ENCODE measurements around the gene RASSF7.

Gene RASSF7

GRCh38 chr11:563812-564578 is 3.2 kb downstream of the RASSF7 start:
- no peak for ATAC-seq
- TF ChIP-seq PPARA (CRISPR knock-in tag; IDR thresholded peaks at IDR 0.05; ENCODE audit: borderline replicate concordance): no peak

DNA sequence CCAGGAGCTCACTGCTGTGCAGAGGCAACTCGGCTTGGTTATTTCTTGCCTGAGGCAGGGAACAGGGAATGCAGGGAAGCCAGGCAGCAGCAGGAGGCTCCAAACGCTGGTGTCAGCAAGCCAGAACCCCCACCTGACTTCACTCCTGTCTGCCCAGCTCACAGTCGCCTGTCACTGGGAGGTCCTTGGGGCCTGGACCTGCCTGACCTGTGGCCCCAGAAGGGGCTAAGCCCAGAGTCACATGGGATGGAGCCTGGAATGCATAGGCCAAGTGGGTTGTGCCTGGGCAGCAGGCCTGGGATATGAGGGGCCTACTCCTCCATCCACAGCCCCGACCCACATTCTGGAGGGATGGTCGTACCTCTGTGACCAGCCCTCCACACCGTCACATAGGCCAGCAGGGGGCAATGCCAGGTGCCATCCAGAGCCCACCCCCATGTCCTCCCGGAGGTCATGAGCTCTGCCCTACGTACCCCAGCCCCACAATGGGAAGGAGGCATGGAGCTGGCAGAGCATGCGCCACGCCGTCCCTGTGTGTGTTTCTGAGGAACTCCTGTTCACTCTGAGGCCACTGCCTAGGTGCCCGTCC is 5.2 kb downstream of the RASSF7 start:
- TF ChIP-seq SNAI2 (CRISPR knock-in tag; IDR thresholded peaks at IDR 0.05) (no peak), CSDC2 (CRISPR knock-in tag; IDR thresholded peaks at IDR 0.05) (no peak), CSRNP3 (CRISPR knock-in tag; IDR thresholded peaks at IDR 0.05) (no peak), PPARA (CRISPR knock-in tag; IDR thresholded peaks at IDR 0.05; ENCODE audit: borderline replicate concordance) (no peak), ZNF565 (CRISPR knock-in tag; conservative IDR thresholded peaks at IDR 0.05; ENCODE audit: low read depth) (no peak), ISL1 (CRISPR knock-in tag; IDR thresholded peaks at IDR 0.05) (no peak), BACH2 (CRISPR knock-in tag; IDR thresholded peaks at IDR 0.05; ENCODE audit: borderline replicate concordance) (no peak), TCF4 (CRISPR knock-in tag; IDR thresholded peaks at IDR 0.05; ENCODE audit: borderline replicate concordance) (no peak), ZNF8 (CRISPR knock-in tag; IDR thresholded peaks at IDR 0.05) (no peak)
- no peak for ATAC-seq

DNA sequence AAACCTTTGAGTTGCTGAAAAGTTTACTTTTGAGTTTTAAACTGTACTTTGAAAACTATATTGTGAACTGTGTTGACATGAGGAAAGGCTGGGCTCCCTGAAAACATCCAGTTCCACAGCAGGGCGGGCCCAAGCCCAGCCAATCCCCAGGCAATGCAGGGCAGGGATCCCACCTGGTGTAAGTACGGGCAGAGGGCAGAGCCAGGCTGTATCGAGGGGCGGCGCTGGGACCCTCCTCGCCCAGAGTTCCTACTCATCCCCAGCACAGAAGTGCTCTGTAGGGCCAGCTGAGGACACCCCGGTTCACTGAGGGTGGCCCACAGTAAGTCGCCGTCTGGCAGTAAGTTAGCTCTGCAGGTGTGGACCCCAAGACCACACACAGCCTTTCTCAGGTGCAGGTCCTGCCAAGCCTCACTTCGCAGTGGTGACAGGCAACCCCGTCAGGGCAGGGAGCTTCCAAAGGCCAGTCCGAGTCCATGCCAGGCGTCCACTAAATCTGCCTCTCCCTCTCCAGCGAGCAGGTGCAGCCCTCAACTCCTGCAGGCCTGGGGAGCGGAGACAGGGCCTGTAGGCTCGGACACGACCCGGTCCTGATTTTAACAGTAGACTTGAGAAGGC is 6.3 kb downstream of the RASSF7 start:
- ATAC-seq: no peak
- TF ChIP-seq ZFP3 (CRISPR knock-in tag; IDR thresholded peaks at IDR 0.05) (no peak), ZFP30 (CRISPR knock-in tag; IDR thresholded peaks at IDR 0.05) (no peak)

GRCh38 chr11:567629-568292 is 7.0 kb downstream of the RASSF7 start:
- no peak for TF ChIP-seq ZNF70 (CRISPR knock-in tag; IDR thresholded peaks at IDR 0.05)
- no peak for ATAC-seq

GRCh38 chr11:568306-569157 is 7.8 kb downstream of the RASSF7 start:
- no peak for TF ChIP-seq ZNF565 (CRISPR knock-in tag; conservative IDR thresholded peaks at IDR 0.05; ENCODE audit: low read depth)
- TF ChIP-seq CSRNP3 (CRISPR knock-in tag; IDR thresholded peaks at IDR 0.05): no peak
- TF ChIP-seq RARB (CRISPR knock-in tag; IDR thresholded peaks at IDR 0.05): no peak
- TF ChIP-seq BACH2 (CRISPR knock-in tag; IDR thresholded peaks at IDR 0.05; ENCODE audit: borderline replicate concordance): no peak
- TF ChIP-seq TCF4 (CRISPR knock-in tag; IDR thresholded peaks at IDR 0.05; ENCODE audit: borderline replicate concordance): no peak
- no peak for TF ChIP-seq ARNTL (CRISPR knock-in tag; IDR thresholded peaks at IDR 0.05; ENCODE audit: borderline replicate concordance, low read depth)
- TF ChIP-seq ZFP30 (CRISPR knock-in tag; IDR thresholded peaks at IDR 0.05): no peak
- TF ChIP-seq, protein P1, sequence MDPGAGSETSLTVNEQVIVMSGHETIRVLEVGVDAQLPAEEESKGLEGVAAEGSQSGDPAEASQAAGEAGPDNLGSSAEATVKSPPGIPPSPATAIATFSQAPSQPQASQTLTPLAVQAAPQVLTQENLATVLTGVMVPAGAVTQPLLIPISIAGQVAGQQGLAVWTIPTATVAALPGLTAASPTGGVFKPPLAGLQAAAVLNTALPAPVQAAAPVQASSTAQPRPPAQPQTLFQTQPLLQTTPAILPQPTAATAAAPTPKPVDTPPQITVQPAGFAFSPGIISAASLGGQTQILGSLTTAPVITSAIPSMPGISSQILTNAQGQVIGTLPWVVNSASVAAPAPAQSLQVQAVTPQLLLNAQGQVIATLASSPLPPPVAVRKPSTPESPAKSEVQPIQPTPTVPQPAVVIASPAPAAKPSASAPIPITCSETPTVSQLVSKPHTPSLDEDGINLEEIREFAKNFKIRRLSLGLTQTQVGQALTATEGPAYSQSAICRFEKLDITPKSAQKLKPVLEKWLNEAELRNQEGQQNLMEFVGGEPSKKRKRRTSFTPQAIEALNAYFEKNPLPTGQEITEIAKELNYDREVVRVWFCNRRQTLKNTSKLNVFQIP (CRISPR knock-in tag; IDR thresholded peaks at IDR 0.05; ENCODE audit: borderline replicate concordance, low read depth): no peak
- TF ChIP-seq TSHZ2 (CRISPR knock-in tag; IDR thresholded peaks at IDR 0.05): no peak
- no peak for TF ChIP-seq TOX (CRISPR knock-in tag; IDR thresholded peaks at IDR 0.05; ENCODE audit: borderline replicate concordance)
- TF ChIP-seq, protein P2, sequence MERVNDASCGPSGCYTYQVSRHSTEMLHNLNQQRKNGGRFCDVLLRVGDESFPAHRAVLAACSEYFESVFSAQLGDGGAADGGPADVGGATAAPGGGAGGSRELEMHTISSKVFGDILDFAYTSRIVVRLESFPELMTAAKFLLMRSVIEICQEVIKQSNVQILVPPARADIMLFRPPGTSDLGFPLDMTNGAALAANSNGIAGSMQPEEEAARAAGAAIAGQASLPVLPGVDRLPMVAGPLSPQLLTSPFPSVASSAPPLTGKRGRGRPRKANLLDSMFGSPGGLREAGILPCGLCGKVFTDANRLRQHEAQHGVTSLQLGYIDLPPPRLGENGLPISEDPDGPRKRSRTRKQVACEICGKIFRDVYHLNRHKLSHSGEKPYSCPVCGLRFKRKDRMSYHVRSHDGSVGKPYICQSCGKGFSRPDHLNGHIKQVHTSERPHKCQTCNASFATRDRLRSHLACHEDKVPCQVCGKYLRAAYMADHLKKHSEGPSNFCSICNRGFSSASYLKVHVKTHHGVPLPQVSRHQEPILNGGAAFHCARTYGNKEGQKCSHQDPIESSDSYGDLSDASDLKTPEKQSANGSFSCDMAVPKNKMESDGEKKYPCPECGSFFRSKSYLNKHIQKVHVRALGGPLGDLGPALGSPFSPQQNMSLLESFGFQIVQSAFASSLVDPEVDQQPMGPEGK (CRISPR knock-in tag; IDR thresholded peaks at IDR 0.05; ENCODE audit: borderline replicate concordance): no peak
- no peak for TF ChIP-seq ZC3H10 (CRISPR knock-in tag; IDR thresholded peaks at IDR 0.05)
- TF ChIP-seq SNAI2 (CRISPR knock-in tag; IDR thresholded peaks at IDR 0.05): no peak
- peak; percentile 95 for ATAC-seq

Measured in SK-N-SH treated with all-trans-retinoic acid at 6 μM for 48 hours (cell line).